ENCODE results near the gene NEGR1.

GRCh38 chr1:71390518-71390917 is 891.8 kb downstream of the NEGR1 start:
- no peak for TF ChIP-seq CTCF (IDR thresholded peaks at IDR 0.05 in 2 of 3, conservative IDR thresholded peaks at IDR 0.05 in 1 of 3; ENCODE audit: borderline replicate concordance in 1 of 3, insufficient read depth in 1 of 3, low read depth in 2 of 3, low read length in 2 of 3)
- TF ChIP-seq ZBTB33 (IDR thresholded peaks at IDR 0.05; ENCODE audit: extremely low read depth, insufficient replicate concordance, low read length): no peak
- no peak for TF ChIP-seq RAD21 (IDR thresholded peaks at IDR 0.05; ENCODE audit: low read depth)
- no peak for TF ChIP-seq YY1 (IDR thresholded peaks at IDR 0.05; ENCODE audit: extremely low read depth, insufficient replicate concordance, low read depth, low read length)
- TF ChIP-seq JUND (IDR thresholded peaks at IDR 0.05): no peak
- no peak for TF ChIP-seq MAX (IDR thresholded peaks at IDR 0.05)
